Measurements from ENCODE around the gene CYP4B1. TPM values are rescaled to one million over a fixed set of nuclear protein-coding genes. Genes with fewer than 3 reads are reported as not detected.
"Not testable (repeated sequence)": the region's sequence is repeated elsewhere in the genome, so short reads cannot be mapped to it uniquely, and the experiment has no call there.

Gene CYP4B1
- total and polyA plus RNA-seq, 12 donors: 0.22 to 15.1 (median 5.5) TPM

DNA sequence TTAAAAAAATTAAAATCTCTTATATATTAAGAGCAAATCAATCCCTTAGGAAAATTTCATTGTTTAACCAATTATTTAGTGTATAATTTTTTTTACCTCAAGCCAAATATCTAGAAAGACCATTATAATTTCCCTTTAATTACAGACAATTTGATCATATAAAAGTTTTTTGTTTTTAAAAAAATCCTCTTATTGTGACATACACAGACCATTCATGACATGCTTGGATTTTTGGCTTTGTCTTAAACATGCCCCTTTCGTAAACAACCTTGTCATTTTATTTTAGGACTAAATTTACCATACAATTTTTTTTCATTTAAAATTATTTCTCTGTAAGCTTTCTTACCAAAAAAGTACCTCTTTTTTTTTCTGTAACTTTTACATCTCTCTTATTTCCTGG is 14.2 kb upstream of the CYP4B1 start:
- no peak overlapping the region for H3K4me3 ChIP-seq
- intact Hi-C loops (cut with DNase I): no loop called here
- DNase-seq: no peak
- H3K27ac ChIP-seq: no peak overlapping the region
- no peaks in the 10 kb centered on the region for H3K4me1 ChIP-seq (replicated peaks in 1 of 2)
- no peaks in the 10 kb centered on the region for H3K27me3 ChIP-seq
- no peak for TF ChIP-seq POLR2A (IDR thresholded peaks at IDR 0.05)
- TF ChIP-seq, protein P1, sequence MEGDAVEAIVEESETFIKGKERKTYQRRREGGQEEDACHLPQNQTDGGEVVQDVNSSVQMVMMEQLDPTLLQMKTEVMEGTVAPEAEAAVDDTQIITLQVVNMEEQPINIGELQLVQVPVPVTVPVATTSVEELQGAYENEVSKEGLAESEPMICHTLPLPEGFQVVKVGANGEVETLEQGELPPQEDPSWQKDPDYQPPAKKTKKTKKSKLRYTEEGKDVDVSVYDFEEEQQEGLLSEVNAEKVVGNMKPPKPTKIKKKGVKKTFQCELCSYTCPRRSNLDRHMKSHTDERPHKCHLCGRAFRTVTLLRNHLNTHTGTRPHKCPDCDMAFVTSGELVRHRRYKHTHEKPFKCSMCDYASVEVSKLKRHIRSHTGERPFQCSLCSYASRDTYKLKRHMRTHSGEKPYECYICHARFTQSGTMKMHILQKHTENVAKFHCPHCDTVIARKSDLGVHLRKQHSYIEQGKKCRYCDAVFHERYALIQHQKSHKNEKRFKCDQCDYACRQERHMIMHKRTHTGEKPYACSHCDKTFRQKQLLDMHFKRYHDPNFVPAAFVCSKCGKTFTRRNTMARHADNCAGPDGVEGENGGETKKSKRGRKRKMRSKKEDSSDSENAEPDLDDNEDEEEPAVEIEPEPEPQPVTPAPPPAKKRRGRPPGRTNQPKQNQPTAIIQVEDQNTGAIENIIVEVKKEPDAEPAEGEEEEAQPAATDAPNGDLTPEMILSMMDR (IDR thresholded peaks at IDR 0.05): no peak
- H3K9me3 ChIP-seq (replicated peaks in 1 of 3): peaks cover 0 to 6% (median 0%) of the 10 kb centered on the region in 3 donors
- 63 to 81% (median 69%) methylated on average over 1 of the region's 1 CpG for WGBS, 4 donors
- no peaks in the 10 kb centered on the region for H3K36me3 ChIP-seq (replicated peaks in 1 of 2)

DNA sequence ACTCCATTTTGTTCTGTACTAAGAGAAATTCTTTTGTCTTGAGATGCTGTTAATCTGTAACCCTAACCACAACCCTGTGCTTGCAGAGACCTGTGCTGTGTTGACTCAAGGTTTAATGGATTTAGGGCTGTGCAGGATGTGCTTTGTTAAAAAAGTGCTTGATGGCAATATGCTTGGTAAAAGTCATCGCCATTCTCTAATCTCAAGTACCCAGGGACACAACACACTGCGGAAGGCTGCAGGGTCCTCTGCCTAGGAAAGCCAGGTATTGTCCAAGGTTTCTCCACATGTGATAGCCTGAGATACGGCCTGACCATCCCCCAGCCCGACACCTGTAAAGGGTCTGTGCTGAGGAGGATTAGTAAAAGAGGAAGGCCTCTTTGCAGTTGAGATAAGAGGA is 10.2 kb upstream of the CYP4B1 start:
- WGBS, 4 donors: 70 to 81% (median 75%) methylated on average over 3 to 4 of the region's 4 CpGs
- H3K27ac ChIP-seq; H3K4me1 ChIP-seq (replicated peaks in 1 of 2); H3K36me3 ChIP-seq (replicated peaks in 1 of 2); intact Hi-C loops (cut with DNase I); H3K27me3 ChIP-seq; H3K9me3 ChIP-seq (replicated peaks in 1 of 3); H3K4me3 ChIP-seq; DNase-seq: not testable (repeated sequence)

DNA sequence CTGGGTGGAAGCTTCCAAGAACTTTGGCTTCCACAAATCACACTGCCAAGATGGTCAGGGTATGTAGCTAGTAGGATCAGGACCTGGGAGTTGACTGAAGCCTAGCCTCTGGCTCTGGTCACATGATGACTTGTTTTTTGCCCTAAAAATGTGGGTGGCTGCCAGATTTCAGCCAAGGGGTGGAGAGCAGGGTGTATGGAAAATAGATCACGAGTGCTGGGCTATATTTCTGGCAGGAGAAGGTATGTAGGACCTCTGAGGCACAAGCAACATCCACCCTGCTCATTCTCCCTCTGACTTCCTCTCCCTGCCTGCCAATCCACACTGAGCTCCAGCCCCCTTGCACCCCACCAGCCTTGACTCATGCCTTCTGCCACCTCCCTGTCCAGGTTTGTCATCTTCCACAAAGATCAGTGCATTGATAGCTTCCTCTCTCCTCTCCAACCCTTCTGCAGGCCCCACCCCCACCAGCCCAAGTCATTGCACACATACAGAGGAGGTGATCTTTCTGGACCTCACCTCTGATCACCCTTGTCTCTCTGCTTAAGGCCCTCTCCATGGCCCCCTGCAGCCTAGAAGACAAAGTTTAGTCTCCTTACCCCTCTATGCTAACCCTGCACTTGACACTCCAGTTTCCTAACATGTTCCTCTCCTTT is 8.3 kb upstream of the CYP4B1 start:
- H3K9me3 ChIP-seq (replicated peaks in 1 of 3): no peaks in the 10 kb centered on the region
- H3K4me1 ChIP-seq (replicated peaks in 1 of 2): no peaks in the 10 kb centered on the region
- no peaks in the 10 kb centered on the region for H3K36me3 ChIP-seq (replicated peaks in 1 of 2)
- no peak overlapping the region for H3K27ac ChIP-seq
- no peak overlapping the region for H3K4me3 ChIP-seq
- no peaks in the 10 kb centered on the region for H3K27me3 ChIP-seq
- DNase-seq: no peak
- no peak for TF ChIP-seq POLR2A (IDR thresholded peaks at IDR 0.05)
- TF ChIP-seq, protein P1 (IDR thresholded peaks at IDR 0.05): no peak
- WGBS, 4 donors: 13 to 57% (median 38%) methylated on average over 1 of the region's 1 CpG
- intact Hi-C loops (cut with DNase I): no loop called here

DNA sequence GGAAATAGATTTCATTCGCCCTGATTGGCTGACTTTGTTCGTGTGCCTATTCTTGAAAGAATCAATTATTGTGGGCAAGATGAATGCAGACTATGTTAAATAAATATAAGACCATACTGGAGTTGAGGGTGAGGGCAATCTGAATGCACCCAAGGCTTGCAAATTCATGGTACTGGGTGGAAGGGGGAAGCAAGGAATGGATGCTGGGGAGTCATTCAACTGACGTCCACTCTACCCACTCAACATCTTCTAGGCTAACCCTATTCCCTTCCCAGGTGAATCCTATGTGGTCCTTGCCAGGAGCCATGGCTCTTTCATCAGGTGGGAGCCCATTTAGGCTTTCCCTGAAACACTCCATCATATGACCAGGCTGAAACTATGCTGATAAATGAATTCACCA is 5.7 kb upstream of the CYP4B1 start:
- intact Hi-C loops (cut with DNase I): no loop called here
- H3K4me1 ChIP-seq (replicated peaks in 1 of 2): no peaks in the 10 kb centered on the region
- H3K9me3 ChIP-seq (replicated peaks in 1 of 3): no peaks in the 10 kb centered on the region
- TF ChIP-seq, protein P1 (IDR thresholded peaks at IDR 0.05): no peak
- no peak for TF ChIP-seq POLR2A (IDR thresholded peaks at IDR 0.05)
- H3K4me3 ChIP-seq: no peak overlapping the region
- WGBS, 4 donors: 68 to 77% (median 71%) methylated on average over 3 of the region's 3 CpGs
- DNase-seq: no peak
- no peak overlapping the region for H3K27ac ChIP-seq
- no peaks in the 10 kb centered on the region for H3K36me3 ChIP-seq (replicated peaks in 1 of 2)
- no peaks in the 10 kb centered on the region for H3K27me3 ChIP-seq
